Measurements from ENCODE around the gene CPEB4.

CPEB4 gene

DNA sequence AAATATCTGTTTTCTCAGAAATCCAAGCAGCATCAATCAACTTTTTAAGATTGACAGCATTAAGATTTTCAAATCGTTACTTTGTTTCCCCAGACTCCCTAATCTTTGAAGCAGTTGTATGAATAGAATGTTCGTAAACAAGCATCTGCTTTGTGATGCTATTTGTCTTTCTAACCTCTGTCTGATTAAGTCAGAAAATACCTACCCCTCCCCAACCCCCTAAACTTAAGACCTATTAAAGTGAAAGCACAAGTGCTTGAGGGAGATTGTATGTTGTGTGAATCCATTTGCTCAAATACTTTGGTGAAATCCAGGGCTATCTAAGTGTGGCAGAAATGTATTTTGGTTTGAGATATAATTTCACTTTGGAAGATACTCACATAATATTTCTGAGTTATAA is 53.0 kb downstream of the CPEB4 start:
- no peak for DNase-seq (ENCODE audit: extremely low read depth in 1 of 2, low read depth in 1 of 2)

DNA sequence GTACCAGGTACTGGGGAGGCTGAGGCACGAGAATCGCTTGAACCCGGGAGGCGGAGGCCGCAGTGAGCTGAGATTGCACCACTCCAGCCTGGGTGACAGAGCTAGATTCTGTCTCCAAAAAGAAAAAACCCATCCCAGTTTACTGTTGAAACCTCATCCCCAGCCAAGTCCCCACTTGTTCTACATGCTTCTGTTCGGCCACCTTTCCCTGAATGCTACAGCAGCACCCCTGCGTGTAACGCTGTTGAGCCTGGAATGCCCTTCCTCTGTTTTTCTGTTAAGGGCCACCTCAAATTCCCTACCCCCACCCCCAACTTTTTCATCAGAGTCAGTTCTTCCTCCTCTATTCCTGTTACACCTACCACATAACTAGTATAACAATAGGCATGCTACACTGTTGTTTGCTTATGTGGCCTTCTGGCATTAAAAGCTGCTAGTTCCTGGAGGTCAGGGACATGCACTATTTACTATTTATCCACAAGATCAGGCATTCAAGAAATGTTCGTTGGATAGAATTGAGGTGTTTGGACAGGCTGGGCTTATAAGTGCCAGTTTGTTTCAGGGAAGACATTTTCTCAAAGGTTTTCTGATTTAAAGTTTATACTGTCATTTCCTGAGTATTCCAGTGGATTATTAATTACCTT is 53.7 kb downstream of the CPEB4 start:
- DNase-seq (ENCODE audit: extremely low read depth in 1 of 2, low read depth in 1 of 2), result no peak

DNA sequence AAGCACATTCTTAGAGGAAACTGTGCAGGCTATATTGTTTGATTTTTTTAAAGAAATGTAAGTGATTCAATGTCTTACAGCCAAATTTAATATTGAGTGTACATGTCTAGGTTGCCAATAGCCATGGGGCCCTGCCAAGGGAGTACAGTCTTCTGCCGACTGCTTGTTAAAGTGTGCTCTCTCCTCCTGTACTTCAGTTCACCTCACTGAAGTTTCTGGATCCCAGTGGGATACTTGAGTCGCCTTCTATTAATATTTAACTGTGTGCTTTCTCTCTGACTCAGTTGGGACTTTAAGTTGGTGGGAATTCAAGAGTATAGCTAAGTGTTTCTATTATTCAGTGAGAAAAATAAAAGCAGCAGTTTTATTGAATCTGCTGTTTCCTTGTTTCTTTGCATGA is 56.4 kb downstream of the CPEB4 start:
- no peak for DNase-seq (ENCODE audit: extremely low read depth in 1 of 2, low read depth in 1 of 2)

DNA sequence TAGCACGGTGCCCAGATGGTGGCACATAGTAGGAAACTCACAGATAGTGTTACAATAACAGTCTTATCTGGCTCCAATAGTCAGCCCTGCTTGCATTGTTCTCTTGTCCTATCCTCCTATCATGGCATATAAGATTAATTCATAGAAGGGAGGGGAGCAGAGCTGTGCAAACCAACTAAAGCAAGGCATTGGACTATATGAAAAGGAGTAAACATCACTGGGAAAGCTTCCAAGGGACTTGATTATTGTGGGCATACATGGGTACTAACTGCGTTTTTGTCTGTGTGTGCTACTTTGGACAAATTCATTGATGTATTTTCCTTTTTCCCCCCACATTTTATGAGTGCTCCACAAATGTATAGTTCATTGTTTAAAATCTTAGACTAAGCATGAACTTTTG is 57.0 kb downstream of the CPEB4 start:
- DNase-seq (ENCODE audit: extremely low read depth in 1 of 2, low read depth in 1 of 2), result no peak

DNA sequence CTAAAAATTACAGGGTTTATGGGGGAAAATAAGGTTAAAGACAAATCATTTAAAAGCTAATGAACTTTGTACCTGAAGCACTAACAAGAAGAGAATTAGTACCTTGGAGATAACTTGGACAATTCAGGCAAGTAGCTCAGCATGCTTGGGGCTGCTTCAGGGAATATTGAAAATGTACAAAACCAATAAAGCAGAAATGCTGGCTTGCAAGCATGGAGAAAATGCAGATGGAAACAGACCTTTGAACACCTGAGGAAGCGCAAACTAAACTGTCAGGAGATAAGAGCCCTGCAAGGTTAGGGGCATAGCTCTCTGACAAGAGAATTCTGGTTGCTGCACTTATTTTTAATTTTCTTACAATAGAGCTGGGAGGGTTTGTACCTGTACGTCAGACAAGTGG is 58.2 kb downstream of the CPEB4 start:
- no peak for DNase-seq (ENCODE audit: extremely low read depth in 1 of 2, low read depth in 1 of 2)

DNA sequence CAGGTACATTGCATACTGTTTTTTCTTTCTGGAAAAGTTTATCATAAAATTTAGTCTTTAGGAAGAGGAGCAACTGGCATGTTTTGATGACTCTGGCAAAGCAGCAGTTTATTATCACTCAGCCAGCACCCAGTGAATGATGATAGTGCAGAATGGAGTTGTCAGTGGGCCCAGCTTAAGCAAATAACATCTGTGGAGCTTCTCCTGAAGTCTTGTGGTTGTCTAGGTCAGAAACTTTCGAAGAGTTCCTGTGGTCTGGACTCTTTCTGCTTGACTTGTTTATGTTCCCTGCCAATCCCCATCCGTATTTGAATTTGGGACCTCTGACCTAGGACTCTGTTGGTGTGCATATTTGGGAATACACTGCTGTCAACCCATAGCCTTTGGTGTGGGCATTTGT is 62.7 kb downstream of the CPEB4 start:
- DNase-seq (ENCODE audit: extremely low read depth in 1 of 2, low read depth in 1 of 2), result no peak

DNA sequence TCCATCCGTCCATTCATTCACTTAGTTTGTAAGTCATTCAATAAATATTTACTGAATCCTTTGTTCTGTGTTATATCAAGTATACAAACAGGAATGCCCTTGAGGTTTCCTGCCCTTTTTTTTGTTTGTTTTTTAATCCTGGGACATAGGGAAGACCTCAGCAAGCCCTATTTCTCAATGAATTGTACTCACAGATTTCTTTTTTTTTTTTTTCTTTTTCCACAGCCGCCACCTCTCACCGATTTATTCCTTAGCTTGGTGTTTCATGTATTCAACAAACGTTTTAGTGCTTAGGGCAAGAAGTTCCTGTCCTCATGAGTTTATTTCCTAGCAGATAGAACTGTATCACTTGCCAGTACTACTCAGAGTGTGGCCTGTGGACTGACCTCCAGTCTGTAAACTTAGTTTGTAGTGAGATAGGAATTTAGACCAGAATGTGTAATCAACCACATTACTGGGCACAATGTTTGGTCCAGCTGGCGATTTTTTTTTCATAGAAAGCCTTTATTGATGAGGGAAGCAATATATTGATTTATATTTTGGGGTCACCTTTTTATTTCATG is 65.5 kb downstream of the CPEB4 start:
- no peak for DNase-seq (ENCODE audit: extremely low read depth in 1 of 2, low read depth in 1 of 2)

DNA sequence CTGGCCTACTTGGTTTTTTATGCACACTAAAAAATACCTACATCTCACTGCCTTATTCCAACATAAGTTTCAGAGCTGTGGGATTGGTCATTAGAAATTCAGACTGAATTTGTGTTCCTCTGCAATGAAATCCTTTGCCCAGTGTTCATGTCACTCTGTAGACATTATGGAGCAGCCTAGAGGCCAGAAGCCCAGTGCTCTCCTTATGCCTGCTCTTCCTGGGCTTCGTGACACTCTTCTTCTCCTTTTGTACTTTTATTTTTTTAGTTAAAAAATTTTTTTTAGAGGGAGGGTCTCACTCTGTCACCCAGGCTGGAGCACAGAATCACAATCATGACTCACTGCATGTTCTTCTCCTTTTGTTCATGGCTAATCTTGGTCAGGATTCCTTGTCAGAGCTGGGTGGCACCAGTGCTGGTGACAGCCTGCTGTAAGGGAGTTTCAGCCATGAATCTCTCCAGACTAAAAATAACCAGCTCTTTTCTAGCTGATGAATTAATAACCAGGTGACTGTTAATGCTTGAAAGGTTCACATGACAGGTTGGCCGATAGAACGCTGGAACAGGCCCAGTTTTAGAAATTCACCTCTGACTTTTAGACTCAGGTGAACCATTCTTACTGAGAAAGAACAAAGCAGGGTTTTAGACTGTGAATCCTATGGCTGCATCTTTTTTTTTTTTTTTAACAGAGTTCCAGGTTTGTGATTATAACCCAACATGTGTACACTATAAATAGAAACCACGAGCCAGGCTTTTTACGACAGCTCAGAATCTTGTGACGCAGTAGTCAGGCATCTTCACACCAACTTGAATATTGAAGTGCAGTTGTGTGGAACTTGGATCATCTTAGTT is 66.7 kb downstream of the CPEB4 start:
- DNase-seq (ENCODE audit: extremely low read depth in 1 of 2, low read depth in 1 of 2), result no peak

DNA sequence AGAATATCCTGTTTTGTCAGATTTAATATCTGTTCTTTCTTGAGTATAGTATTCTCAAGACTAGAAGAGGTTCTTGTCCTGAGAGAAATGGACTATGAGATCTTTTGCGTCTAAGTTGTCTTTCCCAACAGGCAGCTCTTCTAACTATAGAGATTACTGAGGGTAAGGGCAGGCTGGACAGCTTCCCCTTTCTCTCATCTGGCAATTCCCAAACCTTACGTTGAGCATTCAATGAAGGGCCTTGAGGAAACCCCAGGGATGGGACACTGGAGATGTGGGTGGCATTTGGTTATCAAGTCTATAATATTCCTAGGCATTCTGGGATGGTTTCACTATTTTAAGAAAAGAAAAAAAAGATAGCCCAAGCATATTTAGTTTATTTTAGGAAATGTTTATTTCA is 72.8 kb downstream of the CPEB4 start:
- no peak for DNase-seq (ENCODE audit: extremely low read depth in 1 of 2, low read depth in 1 of 2)

DNA sequence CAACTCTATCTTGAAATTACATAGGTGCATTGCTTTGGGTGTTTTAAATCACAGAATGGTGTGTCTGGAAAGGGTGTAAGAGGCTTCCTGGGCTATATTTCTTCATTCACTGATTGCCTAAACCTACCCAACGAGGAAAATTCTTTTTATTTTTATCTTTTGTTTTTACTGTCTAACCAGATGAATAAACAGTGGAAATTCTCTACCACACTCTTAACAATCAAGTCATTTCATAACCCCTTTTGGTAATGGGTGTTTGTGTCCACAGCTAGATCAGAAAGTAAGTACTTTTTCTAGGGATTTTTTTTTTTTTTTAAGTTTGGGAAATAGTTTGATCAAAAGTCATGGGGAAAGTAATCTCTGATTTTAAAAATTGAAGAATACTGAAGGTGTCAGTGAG is 73.3 kb downstream of the CPEB4 start:
- DNase-seq (ENCODE audit: extremely low read depth in 1 of 2, low read depth in 1 of 2), result no peak

DNA sequence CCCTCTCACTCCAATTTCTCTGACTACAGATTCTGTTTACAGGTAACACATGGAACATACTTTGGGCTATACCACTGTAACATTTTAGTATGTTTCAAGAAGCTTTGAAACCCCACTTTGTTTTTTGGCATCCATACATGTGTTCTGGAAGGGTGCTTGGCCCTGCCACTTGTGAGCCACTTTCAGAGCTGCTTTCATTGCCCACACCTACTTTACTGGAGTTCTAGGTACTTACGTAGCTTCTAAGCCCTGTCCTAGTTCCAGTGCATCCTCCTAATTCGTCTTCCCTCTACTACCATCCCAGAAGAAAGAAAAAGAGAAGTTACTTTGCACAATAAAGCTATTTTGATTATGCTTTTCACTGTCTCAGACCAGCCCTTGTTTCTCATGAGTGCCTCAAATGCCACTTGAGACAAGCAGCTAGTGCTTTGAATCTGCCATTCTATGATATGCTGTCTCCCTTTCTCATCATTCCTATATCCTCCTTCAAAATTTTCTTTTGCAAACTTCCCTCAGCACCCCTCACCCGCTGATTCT is 74.4 kb downstream of the CPEB4 start:
- DNase-seq (ENCODE audit: extremely low read depth in 1 of 2, low read depth in 1 of 2), result no peak

DNA sequence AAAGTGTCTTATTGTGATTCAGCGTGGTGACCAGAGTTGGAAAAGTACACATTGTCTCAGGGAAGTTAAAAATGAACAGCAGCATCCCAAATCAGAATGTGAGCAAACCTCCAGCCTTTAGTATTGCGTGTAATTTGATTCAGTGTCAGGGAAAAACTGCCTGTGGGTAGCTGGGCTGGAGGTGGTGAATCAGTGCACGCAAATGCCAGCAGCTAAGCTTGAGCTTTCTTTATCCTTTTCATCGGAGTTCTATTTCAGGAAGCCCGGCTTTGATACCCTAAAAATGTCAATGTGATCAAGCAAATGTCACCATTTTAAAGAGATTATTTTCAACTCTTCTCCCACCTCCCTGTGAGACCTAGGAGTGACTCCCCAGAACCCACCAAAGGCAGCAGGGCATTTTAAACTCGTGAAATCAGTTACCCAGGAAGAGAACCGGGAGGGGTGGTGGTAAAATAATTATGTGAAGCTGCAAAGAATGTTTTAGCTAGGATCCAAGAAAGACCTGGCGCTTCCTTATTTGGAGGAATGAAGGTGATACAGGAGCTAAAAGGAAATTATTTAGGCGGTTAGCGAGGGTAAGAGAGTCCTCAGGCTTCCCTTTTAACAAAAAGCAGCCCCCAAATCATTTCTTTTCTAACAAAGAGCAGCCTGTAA is 75.2 kb downstream of the CPEB4 start:
- DNase-seq (ENCODE audit: extremely low read depth in 1 of 2, low read depth in 1 of 2), result no peak

DNA sequence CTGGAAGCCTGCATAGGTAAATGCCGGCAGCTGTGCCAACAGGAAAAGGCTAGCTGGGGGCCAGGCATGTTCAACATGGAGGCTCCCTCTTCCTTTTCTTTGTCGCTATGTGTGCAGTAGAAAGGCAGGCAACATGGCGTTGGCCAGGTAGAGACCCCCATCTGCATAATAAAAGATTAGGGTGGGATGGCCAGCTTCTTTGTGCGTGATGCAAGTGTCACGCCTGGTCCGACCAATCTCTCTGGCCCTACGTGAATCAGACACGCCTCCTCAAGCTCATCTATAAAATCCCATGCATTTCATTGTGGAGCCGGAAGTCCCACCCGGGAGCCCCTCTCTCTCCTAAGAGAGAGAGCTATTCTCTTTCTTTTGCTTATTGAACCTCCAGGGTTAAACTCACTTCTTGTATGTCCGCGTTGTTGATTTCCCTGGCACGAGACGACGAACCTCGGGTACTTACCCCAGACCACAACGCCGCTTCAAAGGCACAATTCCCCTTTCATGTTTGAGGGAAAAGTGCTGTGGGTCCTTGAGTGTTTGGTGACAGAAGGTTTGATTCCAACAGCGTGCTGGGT is 75.8 kb downstream of the CPEB4 start:
- no peak for DNase-seq (ENCODE audit: extremely low read depth in 1 of 2, low read depth in 1 of 2)

DNA sequence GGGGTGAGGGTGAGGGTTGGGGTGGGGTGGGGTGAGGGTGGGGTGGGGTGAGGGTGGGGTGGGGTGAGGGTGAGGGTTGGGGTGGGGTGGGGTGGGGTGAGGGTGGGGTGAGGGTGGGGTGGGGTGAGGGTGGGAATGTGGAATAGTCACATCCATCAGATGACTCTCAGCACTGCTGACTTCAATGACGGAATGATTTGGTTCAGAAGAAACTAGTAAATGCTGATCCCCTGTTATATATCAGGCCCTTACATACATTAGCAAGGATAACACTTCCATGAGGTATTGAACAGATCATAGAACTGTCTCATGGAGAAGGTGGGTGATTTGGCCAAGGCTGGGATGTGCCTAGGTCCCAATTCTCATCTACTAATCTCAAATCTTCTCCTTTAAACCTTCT is 76.4 kb downstream of the CPEB4 start:
- DNase-seq (ENCODE audit: extremely low read depth in 1 of 2, low read depth in 1 of 2), result no peak

DNA sequence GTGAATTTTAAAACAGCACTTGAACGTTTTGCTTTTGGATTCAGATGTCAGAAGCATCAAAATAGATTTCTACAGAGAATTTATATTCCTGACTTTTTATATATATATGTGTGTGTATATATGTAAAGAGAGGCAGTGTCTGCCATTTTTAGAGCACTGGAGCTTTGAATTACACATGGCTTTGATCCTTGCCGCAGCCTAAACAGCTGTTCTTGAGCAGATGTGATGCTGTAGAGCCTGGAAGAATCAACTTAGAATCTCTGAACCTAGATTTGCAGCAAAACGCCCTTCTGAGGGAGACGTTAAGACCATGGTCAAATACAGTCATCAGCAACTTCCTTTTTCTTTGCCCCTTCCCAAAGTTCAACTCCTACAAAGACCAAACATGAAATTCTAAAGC is 79.1 kb downstream of the CPEB4 start:
- no peak for DNase-seq (ENCODE audit: extremely low read depth in 1 of 2, low read depth in 1 of 2)

DNA sequence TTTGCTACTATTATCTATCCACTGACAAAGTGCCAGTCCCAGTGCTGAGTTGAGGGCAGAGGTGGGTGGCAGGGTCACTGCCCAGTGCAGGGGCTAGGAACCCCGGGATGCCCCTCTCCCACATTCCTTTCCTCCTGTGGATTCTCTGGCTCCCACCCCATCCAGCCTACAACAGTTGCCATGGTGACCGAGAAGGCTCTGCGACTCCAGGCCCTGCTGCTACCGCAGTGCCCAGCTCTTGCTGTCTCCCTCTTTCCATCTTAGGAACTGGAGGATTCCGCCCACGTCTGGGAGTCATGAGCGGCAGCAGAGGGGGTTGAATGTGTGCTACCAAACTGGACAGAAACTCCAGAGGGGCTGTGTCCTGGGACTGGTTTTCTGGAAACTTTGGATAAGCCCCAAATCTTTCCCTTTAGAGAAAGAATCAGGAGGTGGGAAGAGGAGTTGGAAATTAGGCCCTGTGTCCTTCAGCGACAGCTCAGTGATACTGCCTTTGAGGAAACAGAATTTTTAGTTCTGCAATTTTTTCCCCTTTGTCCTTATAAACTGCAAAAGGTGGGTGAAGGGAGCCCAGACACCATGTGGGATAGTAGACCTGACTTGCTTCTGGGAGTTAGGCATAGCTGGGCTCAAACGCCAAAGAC is 80.1 kb downstream of the CPEB4 start:
- no peak for DNase-seq (ENCODE audit: extremely low read depth in 1 of 2, low read depth in 1 of 2)

DNA sequence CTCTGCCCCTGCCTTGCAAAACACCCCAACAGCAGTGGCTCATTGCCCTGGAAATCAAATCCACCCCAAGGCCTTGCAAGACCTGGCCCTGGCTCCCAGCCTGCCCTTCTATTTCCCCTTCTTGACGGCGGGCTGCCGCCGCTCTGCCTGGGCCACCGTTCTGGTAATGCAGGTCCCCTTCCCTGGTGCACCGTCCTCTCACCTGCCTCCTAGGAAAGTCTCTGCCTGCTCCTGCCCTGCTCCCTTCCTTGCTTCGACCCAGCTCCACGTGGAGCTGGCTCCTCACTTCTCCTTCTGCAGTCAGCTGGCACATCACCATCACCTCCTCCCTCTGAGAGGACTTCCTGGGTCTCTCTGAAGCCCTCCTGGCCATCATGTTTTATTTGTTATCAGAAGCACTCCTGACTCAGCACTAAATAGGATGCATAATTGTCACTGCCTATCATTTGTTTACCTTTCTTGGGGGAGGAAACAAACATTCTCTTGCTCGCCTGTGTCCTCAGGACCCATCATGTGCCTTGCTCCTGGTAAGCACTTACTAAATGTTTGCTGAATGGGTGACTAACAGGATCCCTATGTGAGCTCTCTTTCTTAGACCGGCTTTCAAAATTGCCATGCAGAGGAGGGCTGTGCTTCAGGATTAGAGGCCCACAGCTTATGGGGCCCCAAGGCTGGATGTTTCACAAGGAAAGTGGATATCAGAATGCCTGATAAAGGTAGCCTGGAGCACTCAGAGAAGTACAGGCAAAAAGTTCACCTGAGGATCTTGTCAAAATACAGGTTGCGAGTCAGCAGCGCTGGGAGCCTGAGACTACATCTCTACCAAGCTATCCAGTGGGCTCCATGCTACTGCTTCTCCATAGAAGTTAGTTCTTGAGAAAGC is 81.3 kb downstream of the CPEB4 start:
- DNase-seq (ENCODE audit: extremely low read depth in 1 of 2, low read depth in 1 of 2), result no peak

DNA sequence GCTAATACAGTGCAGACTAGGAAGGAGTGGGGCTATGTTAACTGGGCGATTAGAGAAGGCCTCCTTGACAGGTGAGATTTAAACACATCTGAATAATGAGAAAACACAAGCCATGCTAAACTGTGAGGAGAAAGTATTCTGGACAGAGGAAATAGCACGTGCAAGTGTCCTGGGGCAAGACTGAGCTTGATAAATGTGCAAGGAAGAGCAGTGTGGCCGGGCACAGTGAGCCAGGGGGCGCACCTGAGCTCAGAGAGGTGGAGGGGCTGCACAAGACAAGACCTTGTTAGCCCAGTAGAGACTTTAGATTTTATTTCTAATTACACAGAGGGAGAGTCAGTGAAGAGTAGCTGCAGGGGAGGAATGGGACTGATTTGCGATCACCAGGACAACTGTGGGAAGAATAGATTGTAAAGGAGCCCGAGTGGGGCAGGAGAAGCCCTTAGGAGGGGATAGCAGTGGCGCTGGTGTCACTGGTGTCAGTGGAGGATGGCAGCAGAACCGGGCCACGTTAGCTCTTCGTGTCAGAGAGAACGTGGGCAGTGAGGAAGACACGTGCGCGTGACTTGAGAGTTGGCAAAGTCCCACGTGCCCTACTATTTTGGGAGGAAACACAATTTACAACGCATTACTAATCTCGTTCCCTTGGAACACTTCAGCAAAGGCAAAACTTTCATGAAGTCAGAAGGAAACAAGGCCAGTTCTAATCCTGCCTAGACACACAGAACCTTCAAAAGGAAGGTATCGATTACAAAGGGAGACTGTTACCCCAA is 82.9 kb downstream of the CPEB4 start:
- DNase-seq (ENCODE audit: extremely low read depth in 1 of 2, low read depth in 1 of 2), result no peak
